ENCODE measurements around the gene PCSK4.
"Not testable (repeated sequence)": the region's sequence is repeated elsewhere in the genome, so short reads cannot be mapped to it uniquely, and the experiment has no call there.

DNA sequence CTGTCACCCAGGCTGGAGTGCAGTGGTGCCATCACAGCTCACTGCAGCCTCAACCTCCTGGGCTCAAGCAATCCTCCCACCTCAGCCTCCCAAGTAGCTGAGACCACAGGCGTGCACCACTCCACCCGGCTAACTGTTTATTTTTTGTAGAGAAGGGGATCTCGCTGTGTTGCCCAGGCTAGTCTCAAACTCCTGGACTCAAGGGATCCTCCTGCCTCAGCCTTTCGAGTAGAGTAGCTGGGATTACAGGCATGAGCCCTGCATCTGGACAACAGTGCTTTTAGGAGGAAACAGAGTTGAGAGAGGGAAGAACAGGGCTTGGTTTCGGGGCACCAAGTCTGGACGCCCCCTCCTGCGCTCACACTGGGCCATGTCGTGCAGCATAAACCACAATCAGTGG lies 29.7 kb upstream of the PCSK4 start:
- TF ChIP-seq, protein P1, sequence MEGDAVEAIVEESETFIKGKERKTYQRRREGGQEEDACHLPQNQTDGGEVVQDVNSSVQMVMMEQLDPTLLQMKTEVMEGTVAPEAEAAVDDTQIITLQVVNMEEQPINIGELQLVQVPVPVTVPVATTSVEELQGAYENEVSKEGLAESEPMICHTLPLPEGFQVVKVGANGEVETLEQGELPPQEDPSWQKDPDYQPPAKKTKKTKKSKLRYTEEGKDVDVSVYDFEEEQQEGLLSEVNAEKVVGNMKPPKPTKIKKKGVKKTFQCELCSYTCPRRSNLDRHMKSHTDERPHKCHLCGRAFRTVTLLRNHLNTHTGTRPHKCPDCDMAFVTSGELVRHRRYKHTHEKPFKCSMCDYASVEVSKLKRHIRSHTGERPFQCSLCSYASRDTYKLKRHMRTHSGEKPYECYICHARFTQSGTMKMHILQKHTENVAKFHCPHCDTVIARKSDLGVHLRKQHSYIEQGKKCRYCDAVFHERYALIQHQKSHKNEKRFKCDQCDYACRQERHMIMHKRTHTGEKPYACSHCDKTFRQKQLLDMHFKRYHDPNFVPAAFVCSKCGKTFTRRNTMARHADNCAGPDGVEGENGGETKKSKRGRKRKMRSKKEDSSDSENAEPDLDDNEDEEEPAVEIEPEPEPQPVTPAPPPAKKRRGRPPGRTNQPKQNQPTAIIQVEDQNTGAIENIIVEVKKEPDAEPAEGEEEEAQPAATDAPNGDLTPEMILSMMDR (IDR thresholded peaks at IDR 0.05): not testable (repeated sequence)
- TF ChIP-seq SMC3 (IDR thresholded peaks at IDR 0.05); POLR2A (IDR thresholded peaks at IDR 0.05; ENCODE audit: low read length): not testable (repeated sequence)
- TF ChIP-seq, protein P2, sequence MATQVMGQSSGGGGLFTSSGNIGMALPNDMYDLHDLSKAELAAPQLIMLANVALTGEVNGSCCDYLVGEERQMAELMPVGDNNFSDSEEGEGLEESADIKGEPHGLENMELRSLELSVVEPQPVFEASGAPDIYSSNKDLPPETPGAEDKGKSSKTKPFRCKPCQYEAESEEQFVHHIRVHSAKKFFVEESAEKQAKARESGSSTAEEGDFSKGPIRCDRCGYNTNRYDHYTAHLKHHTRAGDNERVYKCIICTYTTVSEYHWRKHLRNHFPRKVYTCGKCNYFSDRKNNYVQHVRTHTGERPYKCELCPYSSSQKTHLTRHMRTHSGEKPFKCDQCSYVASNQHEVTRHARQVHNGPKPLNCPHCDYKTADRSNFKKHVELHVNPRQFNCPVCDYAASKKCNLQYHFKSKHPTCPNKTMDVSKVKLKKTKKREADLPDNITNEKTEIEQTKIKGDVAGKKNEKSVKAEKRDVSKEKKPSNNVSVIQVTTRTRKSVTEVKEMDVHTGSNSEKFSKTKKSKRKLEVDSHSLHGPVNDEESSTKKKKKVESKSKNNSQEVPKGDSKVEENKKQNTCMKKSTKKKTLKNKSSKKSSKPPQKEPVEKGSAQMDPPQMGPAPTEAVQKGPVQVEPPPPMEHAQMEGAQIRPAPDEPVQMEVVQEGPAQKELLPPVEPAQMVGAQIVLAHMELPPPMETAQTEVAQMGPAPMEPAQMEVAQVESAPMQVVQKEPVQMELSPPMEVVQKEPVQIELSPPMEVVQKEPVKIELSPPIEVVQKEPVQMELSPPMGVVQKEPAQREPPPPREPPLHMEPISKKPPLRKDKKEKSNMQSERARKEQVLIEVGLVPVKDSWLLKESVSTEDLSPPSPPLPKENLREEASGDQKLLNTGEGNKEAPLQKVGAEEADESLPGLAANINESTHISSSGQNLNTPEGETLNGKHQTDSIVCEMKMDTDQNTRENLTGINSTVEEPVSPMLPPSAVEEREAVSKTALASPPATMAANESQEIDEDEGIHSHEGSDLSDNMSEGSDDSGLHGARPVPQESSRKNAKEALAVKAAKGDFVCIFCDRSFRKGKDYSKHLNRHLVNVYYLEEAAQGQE (IDR thresholded peaks at IDR 0.05): not testable (repeated sequence)

Data from A549 (cell line).